ENCODE measurements around the gene ABHD17C. TPM values are rescaled to one million over a fixed set of nuclear protein-coding genes. Genes with fewer than 3 reads are reported as not detected.

Gene ABHD17C
- total RNA-seq, 1 donor from 2014 or later = 6.8 TPM

GRCh38 chr15:80742081-80742480, 47.0 kb downstream of the ABHD17C start:
- TF ChIP-seq, protein P1, sequence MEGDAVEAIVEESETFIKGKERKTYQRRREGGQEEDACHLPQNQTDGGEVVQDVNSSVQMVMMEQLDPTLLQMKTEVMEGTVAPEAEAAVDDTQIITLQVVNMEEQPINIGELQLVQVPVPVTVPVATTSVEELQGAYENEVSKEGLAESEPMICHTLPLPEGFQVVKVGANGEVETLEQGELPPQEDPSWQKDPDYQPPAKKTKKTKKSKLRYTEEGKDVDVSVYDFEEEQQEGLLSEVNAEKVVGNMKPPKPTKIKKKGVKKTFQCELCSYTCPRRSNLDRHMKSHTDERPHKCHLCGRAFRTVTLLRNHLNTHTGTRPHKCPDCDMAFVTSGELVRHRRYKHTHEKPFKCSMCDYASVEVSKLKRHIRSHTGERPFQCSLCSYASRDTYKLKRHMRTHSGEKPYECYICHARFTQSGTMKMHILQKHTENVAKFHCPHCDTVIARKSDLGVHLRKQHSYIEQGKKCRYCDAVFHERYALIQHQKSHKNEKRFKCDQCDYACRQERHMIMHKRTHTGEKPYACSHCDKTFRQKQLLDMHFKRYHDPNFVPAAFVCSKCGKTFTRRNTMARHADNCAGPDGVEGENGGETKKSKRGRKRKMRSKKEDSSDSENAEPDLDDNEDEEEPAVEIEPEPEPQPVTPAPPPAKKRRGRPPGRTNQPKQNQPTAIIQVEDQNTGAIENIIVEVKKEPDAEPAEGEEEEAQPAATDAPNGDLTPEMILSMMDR (IDR thresholded peaks at IDR 0.05; ENCODE audit: partially characterized antibody, unreplicated experiment) = no peak
- Mint-ChIP-seq H3K27me3 (ENCODE audit: unreplicated experiment) (peaks cover 4% of the 10 kb centered on the region), H3K4me3 (ENCODE audit: unreplicated experiment) (no peak overlapping the region), H3K36me3 (ENCODE audit: unreplicated experiment) (peaks cover 7% of the 10 kb centered on the region), H3K9me3 (ENCODE audit: unreplicated experiment) (peaks cover 5% of the 10 kb centered on the region), H3K27ac (ENCODE audit: unreplicated experiment) (no peak overlapping the region), H3K4me1 (ENCODE audit: low read depth, unreplicated experiment) (no peaks in the 10 kb centered on the region)
- DNase-seq = no peak

DNA sequence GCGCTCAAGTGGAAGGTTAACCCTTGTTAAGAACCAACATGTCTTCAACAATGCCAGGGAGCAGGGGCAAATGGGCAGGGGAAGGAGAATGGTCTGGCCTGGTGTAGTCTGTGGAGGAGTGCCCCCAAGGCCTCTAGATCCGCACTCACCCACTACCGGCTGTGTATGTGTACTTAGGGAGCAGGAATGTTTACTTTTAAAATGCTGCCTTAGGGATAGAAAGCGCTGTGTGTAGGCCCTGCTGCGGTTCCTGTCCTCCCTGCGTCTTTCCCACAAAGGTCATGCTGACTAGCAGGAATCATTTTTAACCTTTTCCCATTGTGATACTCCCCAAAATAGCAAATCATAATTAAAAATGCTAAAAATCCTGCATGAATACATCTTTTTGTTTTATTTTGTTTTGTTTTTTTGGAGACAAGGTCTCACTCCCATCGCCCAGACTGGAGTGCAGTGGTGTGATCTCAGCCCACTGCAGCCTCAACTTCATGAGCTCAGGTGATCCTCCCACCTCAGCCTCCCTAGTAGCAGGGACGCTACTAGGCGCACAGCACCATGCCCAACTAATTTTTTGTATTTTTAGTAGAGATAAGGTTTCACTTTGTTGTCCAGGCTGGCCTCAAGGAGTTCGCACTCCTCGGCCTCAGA, 48.2 kb downstream of the ABHD17C start:
- DNase-seq = no peak
- H3K4me3 Mint-ChIP-seq (ENCODE audit: unreplicated experiment) = no peak overlapping the region
- no peak overlapping the region for H3K27ac Mint-ChIP-seq (ENCODE audit: unreplicated experiment)
- TF ChIP-seq, protein P1 (IDR thresholded peaks at IDR 0.05; ENCODE audit: partially characterized antibody, unreplicated experiment) = no peak
- H3K36me3 Mint-ChIP-seq (ENCODE audit: unreplicated experiment) = peaks cover 6% of the 10 kb centered on the region
- peaks cover 3% of the 10 kb centered on the region for H3K9me3 Mint-ChIP-seq (ENCODE audit: unreplicated experiment)
- H3K4me1 Mint-ChIP-seq (ENCODE audit: low read depth, unreplicated experiment) = no peaks in the 10 kb centered on the region
- H3K27me3 Mint-ChIP-seq (ENCODE audit: unreplicated experiment) = no peaks in the 10 kb centered on the region

DNA sequence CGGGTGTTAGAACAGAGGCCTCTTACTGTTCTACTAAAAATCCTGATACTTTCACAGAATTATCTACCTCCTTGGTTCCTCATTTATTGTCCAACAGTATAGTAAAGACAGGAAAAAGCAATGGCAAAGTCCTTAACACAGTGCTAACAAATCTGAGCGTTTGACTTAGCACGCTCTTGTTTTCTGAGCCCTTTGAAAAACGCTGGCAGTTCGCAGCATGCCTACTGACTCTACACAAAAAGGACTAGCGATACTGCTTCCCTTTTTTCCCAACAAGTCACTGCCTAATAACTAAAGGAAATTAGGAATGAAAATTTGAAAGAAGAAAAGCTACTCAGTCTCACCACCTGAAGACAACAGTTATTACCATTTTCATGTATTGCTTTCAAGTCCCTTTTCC, 49.3 kb downstream of the ABHD17C start:
- Mint-ChIP-seq H3K4me3 (ENCODE audit: unreplicated experiment) (no peak overlapping the region), H3K27ac (ENCODE audit: unreplicated experiment) (no peak overlapping the region), H3K9me3 (ENCODE audit: unreplicated experiment) (no peaks in the 10 kb centered on the region), H3K27me3 (ENCODE audit: unreplicated experiment) (no peaks in the 10 kb centered on the region), H3K4me1 (ENCODE audit: low read depth, unreplicated experiment) (no peaks in the 10 kb centered on the region), H3K36me3 (ENCODE audit: unreplicated experiment) (no peaks in the 10 kb centered on the region)
- TF ChIP-seq, protein P1 (IDR thresholded peaks at IDR 0.05; ENCODE audit: partially characterized antibody, unreplicated experiment) = no peak
- no peak for DNase-seq

DNA sequence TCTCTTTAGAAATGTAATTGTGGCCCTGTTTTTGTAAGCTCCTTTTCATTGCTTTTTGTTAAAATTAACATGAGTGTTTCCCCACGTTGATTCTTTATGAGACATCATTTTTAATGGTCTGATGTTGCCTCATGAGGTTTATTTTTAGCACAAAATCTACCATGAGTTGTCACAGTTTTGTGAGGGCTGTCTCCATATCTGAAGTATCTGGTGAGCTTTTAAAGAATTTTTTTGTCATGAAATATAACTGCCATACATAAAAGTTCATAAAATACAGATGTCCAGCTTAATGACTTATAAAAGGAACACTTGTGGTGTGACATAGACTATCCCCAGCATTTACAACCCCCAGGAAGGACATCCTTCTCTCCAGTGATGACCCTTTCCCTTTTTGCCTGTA, 49.7 kb downstream of the ABHD17C start:
- Mint-ChIP-seq H3K27ac (ENCODE audit: unreplicated experiment) (no peak overlapping the region), H3K9me3 (ENCODE audit: unreplicated experiment) (no peaks in the 10 kb centered on the region), H3K4me3 (ENCODE audit: unreplicated experiment) (no peak overlapping the region), H3K36me3 (ENCODE audit: unreplicated experiment) (no peaks in the 10 kb centered on the region), H3K4me1 (ENCODE audit: low read depth, unreplicated experiment) (no peaks in the 10 kb centered on the region), H3K27me3 (ENCODE audit: unreplicated experiment) (no peaks in the 10 kb centered on the region)
- no peak for DNase-seq
- TF ChIP-seq, protein P1 (IDR thresholded peaks at IDR 0.05; ENCODE audit: partially characterized antibody, unreplicated experiment) = no peak

- Mint-ChIP-seq H3K4me1 (ENCODE audit: low read depth, unreplicated experiment) (no peaks in the 10 kb centered on the region), H3K27ac (ENCODE audit: unreplicated experiment) (no peak overlapping the region), H3K36me3 (ENCODE audit: unreplicated experiment) (no peaks in the 10 kb centered on the region), H3K9me3 (ENCODE audit: unreplicated experiment) (no peaks in the 10 kb centered on the region), H3K27me3 (ENCODE audit: unreplicated experiment) (no peaks in the 10 kb centered on the region), H3K4me3 (ENCODE audit: unreplicated experiment) (no peak overlapping the region)
- TF ChIP-seq, protein P1 (IDR thresholded peaks at IDR 0.05; ENCODE audit: partially characterized antibody, unreplicated experiment) = no peak
- no peak for DNase-seq
Observed at GRCh38 chr15:80745888-80746287, 50.8 kb downstream of the ABHD17C start.

All from glutamatergic neuron (in vitro differentiated cells).